HT1080 (cell line): ENCODE results near the gene RPS6KB1. TPM values are rescaled to one million over a fixed set of nuclear protein-coding genes. Genes with fewer than 3 reads are reported as not detected.
A peak's percentile ranks its signal among the peaks of the same experiment; 100 is the strongest.
"Not testable (repeated sequence)": the region's sequence is repeated elsewhere in the genome, so short reads cannot be mapped to it uniquely, and the experiment has no call there.

Source experiments
- DNase-seq: peaks from one replicate; pipeline ENCODE4 v3.0.0-alpha.2; 2015; ENCODE audit warnings: low read depth
- total RNA-seq: library from RNA; depleted of rRNA; stranded (reverse); fragments of >200 nt; shearing (Covaris generic); gene quantifications from 2 replicates; pipeline ENCODE4 v1.2.3, GENCODE V29; 2014

Gene RPS6KB1
- total RNA-seq, 1 experiment from 2014 or later = 16.4 TPM

DNA sequence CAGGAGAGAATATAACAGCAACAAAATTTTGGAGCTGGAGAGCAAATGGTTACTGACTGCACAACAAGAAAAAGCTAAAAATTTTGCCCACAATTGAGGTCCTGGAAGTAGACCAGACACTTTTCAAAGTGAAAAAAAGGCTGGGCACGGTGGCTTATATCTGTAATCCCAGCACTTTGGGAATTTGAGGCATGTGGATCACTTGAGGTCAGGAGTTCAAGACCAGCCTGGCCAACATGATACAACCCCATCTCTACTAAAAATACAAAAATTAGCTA lies 23.0 kb upstream of the RPS6KB1 start:
- no peak for DNase-seq

GRCh38 chr17:59870482-59870881 lies 22.4 kb upstream of the RPS6KB1 start:
- DNase-seq = no peak

GRCh38 chr17:59872351-59872750 lies 20.6 kb upstream of the RPS6KB1 start:
- no peak for DNase-seq

DNA sequence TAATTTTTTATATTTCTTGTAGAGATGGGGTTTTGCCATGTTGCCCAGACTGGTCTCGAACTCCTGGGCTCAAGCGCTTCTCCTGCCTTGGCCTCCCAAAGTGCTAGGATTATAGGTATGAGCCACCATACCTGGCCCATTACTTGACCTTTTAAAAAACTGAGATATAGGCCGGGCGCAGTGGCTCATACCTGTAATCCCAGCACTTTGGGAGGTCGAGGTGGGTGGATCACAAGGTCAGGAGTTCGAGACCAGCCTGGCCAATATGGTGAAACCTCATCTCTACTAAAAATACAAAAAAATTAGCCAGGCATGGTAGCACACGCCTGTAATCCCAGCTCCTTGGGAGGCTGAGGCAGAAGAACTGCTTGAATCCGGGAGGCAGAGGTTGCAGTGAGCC lies 19.5 kb upstream of the RPS6KB1 start:
- DNase-seq = not testable (repeated sequence)

DNA sequence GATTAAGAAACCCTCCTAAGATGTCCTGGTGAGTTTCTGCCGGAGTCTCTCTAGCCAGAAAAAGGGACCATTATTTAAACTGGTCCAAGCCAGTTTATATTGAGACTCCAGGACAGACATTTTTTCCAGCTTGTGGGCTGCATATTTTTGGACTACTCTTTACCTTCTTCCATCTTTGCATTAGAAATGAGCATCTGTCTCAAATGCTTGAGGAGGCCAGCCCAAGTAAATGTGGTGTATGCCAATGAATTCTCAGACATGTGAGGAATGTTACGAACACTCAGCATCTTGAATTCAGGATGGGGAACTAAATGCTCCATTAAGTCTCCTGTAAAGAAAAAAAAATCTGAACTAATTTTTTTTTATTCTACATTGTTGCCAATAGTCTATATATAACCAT lies 18.5 kb upstream of the RPS6KB1 start:
- no peak for DNase-seq

DNA sequence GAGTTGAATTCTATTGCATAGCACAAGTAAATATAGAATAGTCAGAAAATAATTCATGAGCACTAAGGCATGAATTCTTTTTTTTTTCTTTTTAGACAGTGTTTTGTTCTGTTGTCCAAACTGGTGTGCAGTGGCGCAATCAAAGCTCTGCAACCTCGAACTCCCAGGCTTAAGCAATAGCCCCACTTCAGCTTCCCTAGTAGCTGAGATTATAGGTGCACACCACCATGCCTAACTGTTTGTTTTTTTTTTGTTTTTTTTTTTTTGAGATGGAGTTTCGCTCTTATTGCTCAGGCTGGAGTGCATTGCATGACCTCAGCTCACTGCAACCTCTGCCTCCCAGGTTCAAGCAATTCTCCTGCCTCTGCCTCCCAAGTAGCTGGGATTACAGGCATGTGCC lies 16.8 kb upstream of the RPS6KB1 start:
- DNase-seq = no peak

GRCh38 chr17:59877965-59878364 lies 15.0 kb upstream of the RPS6KB1 start:
- no peak for DNase-seq

- no peak for DNase-seq
Observed at GRCh38 chr17:59878624-59879023, 14.3 kb upstream of the RPS6KB1 start.

DNA sequence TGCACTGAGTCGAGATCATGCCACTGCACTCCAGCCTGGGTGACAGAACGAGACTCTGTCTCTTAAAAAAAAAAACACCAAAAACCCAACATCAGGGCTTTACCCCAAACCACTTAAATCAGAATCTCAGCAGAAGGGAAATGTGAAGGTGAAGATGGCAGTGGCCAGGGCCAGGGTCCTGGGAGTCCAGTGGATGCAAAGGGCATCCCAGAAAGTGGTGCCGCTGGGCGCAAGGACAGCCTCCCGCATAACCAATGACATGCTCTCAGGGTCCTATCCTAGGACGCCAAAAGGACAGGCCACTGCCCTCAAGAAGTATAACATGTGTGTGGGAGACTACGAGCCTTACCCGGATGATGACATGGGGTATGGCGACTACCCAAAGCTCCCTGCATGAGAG lies 8.1 kb upstream of the RPS6KB1 start:
- no peak for DNase-seq

GRCh38 chr17:59888145-59888750 lies 4.7 kb upstream of the RPS6KB1 start:
- no peak for DNase-seq

DNA sequence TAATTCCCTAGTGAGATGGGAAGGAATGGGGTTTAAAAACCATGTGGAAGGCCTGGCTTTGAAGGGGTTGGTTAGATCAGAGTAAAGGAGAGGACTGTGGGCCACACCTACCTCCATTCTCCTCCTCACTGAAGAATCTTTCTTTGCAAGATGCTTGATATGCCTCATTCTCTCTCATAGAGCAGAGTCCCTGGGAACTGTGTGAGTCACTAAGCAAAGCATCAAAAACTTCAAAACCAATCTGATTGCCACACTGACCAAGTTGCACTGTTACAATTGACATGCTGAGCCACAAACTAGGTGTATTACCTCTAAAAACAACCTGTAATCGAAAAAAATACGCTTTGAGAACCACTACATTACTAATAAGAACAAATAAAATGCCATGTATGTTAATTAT lies 2.2 kb upstream of the RPS6KB1 start:
- DNase-seq = peak; percentile 23

- DNase-seq = no peak
Observed at GRCh38 chr17:59892251-59892923, 534 bp upstream of the RPS6KB1 start.

GRCh38 chr17:59893676-59894100 lies 767 bp downstream of the RPS6KB1 start:
- peak; percentile 20 for DNase-seq

DNA sequence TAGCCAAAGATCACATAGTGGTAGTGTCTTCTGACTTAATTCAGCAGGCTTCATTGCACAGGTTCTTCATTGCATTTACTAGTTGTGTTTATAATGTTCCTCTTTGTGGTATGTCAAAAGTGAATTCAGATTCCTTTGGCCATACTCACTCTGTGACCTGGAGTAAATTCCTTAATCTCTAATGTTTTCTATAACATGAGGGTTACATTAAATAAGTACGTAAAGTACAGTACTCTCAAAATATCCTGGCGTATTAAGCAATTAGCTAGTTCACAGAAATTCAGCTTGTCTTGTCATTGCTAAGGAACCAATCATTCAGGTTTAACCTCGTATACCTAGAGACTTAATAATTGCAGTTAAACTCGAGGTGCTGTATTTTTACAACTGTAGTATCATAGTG lies 4.2 kb downstream of the RPS6KB1 start:
- no peak for DNase-seq

- no peak for DNase-seq
Observed at GRCh38 chr17:59899099-59899498, 6.2 kb downstream of the RPS6KB1 start.

DNA sequence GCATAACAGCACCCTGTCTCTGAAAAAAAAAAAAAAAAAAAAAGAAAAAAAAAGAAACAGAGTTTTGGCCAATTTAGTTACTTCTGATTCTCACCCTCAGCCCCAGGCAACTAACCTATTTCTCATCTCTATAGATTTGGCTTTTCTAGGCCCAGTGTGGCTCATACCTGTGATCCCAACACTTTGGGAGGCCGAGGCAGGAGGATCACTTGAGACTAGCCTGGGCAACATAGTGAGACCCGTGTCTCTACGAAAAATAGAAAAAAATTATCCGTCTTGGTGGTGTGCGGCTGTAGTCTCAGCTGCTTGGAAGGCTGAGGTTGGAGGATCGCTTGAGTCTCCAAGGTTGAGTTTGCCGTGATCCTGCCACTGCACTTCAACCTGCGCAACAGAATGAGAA lies 8.7 kb downstream of the RPS6KB1 start:
- no peak for DNase-seq

DNA sequence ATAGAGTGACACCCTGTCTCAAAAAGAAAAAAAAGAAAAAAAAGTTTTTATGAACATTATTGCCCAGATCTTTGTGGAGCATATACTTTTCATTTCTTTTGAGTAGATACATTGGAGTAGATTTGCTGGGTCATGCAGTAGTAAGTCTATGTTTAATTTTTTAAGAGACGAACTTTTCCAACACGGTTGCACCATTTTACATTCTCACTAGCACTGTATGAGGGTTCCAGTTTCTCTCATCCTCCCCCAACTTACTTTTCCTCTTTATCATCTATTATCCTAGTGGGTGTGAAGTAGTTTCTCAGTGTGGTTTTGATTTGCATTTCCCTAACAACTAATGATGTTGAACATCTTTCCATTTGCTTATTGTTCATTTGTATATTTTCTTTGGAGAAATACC lies 10.5 kb downstream of the RPS6KB1 start:
- no peak for DNase-seq

DNA sequence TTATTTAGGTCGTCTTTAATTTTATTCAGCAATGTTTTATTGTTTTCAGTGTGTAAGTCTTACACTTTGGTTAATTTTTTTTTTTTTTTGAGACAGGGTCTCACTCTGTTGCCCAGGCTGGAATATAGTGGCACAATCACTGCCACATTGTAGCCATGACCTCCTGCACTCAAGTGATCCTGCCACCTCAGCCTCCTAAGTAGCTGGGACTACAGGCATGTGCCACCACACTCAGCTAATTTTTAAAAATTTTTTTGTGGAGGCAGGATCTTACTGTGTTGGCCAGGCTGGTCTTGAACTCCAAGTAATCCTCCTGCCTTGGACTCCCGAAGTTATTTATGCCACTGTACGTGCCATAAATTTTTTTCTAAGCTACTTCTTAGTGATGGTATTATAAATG lies 14.5 kb downstream of the RPS6KB1 start:
- DNase-seq = no peak

DNA sequence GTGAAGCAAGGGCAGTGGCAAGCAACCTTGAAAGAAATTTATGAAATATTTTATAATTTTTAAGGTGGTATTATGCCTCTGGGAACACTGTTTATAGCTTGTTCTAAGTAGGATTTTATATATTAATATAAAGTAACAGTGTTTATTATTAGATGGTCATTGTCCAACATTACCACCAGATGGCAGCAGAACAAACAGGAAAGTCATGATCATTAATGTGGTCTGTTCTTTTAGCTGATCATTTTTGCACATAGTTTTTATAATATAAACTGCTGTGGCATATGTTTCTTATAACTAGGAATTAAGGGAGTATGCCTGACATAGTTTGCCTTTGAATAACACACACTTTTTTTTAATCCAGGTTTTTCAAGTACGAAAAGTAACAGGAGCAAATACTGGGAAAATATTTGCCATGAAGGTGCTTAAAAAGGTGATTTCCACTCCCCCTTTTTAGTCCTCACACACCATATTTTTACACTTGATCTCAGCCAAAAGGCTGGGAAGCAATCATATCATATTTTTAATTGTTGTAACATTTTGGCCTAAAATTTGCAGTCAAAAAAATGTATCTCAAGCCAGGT lies 21.4 kb downstream of the RPS6KB1 start:
- DNase-seq = no peak

DNA sequence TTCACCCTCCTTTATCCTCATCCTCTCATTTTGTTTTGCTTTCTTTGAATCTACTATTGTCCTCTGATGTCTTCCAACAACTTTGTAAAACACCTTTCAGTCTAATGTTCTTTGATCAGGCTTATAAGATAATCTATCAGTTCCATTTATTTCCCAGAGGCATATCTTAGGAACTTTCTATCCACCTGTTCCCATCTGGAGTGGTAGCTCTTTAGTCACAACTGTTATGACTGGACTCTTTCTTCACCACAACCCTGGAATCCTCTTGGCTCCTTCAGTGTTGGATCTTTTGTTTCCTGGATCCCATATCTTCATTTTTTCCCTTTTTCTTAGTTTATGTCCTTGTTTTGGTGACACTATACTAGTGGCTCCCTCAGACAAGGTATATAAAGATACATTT lies 23.5 kb downstream of the RPS6KB1 start:
- no peak for DNase-seq

DNA sequence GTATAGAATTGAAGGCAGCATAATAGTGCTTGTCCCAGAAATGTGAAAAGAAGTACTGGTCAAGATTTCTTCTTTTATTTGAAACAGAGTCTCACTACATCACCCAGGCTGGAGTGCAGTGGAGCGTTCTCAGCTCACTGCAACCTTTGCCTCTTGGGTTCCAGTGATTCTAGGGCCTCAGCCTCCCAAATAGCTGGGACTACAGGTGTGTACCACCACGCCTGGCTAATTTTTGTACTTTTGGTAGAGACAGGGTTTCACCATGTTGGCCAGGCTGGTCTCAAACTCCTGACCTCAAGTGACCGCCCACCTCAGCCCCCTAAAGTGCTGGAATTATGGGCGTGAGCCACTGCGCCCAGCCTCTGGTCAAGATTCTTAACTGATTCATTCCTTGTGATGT lies 27.7 kb downstream of the RPS6KB1 start:
- not testable (repeated sequence) for DNase-seq

- DNase-seq = not testable (repeated sequence)
Observed at GRCh38 chr17:59930121-59930520, 37.2 kb downstream of the RPS6KB1 start.

- not testable (repeated sequence) for DNase-seq
Observed at GRCh38 chr17:59930768-59931167, 37.8 kb downstream of the RPS6KB1 start.
